Motor neuron (in vitro differentiated cells): ENCODE measurements around the gene E2F1. TPM values are rescaled to one million over a fixed set of nuclear protein-coding genes. Genes with fewer than 3 reads are reported as not detected.
A peak's percentile ranks its signal among the peaks of the same experiment; 100 is the strongest.

ENCODE experiments used
- ATAC-seq, 8 experiments: fragments of 200-7000 bp; cut with Tn5 transposase; replicated peaks in 6 of 8; 2 replicates each; pipeline ENCODE4 v1.8.0; 2021; ENCODE audit warnings: mild to moderate bottlenecking in 8 of 8, moderate library complexity in 8 of 8
- H3K27ac ChIP-seq, 2 donors: fragments of 250-450 bp; sonication (Bioruptor Pico); 2 replicates each; pipeline ENCODE4 v1.9.0; 2021; ENCODE audit warnings: antibody characterized with exemption in 2 of 2, mild to moderate bottlenecking in 2 of 2, moderate library complexity in 1 of 2
- H3K4me1 ChIP-seq, 2 donors: fragments of 250-450 bp; sonication (Bioruptor Pico); replicated peaks in 1 of 2; 2 replicates each; pipeline ENCODE4 v1.6.1; 2021; ENCODE audit warnings: antibody characterized with exemption in 2 of 2, mild to moderate bottlenecking in 2 of 2, moderate library complexity in 1 of 2
- H3K4me3 ChIP-seq, 5 donors: fragments of 250-450 bp; sonication (Bioruptor Pico); 2 replicates each; pipeline ENCODE4 v1.9.0; 2021; ENCODE audit warnings: antibody characterized with exemption in 5 of 5, mild to moderate bottlenecking in 5 of 5, moderate library complexity in 4 of 5
- WGBS, 10 experiments: fragments of 450-650 bp; shearing (Covaris generic); methylation state at CpG; one replicate each; pipeline ENCODE4 v1.0.0; 2022; 5-methylcytosine and 5-hydroxymethylcytosine counted together
- in situ Hi-C, 9 experiments: fragments of 400-800 bp; cut with MboI; loops; one replicate each; pipeline ENCODE4 v1.15.0; 2021; ENCODE audit warnings: low sequenced_read_pairs in 9 of 9, low pct_unique_long_range_greater_than_20kb in 2 of 9; ENCODE audit not compliant: unreplicated experiment in 9 of 9
- total RNA-seq, 8 experiments: library from RNA; unstranded; fragments of 300-600 nt; gene quantifications; 2 replicates each; pipeline versions ENCODE4 v1.2.3 to v1.2.4, GENCODE V29; 2022

The E2F1 gene
- 10 to 100 TPM in 3 of 8 experiments, 1 to 10 TPM in 4, under 1 TPM in 1; 0.86 to 31.2 (median 2.2) TPM for total RNA-seq

- Histone ChIP-seq H3K27ac (peak within 1 kb of the TSS; percentile 9 to 53), H3K4me1 (peaks cover 8 to 11% of the 10 kb centered on the region in 2 donors), H3K4me3 (peak within 1 kb of the TSS; percentile 41 to 65 (median 55))
- 0 to 80% (median 25%) methylated on average over 1 to 16 of the region's 101 CpGs; no CpG with 5 or more reads in 6 of the 10 experiments for WGBS, 10 experiments
- in situ Hi-C loops: no loop called here
- peak; percentile 87 to 95 (median 92) for ATAC-seq
These were observed at the start of gene E2F1 for GRCh38 chr20:33686100-33686983. Gene E2F1, minus strand, starts transcription at chr20:33686385. Its CDS starts 121 bp downstream, at chr20:33686264.

GRCh38 chr20:33733654-33734576, 47.7 kb upstream of the E2F1 start:
- Histone ChIP-seq H3K27ac (peak overlapping the region in 1 of 2 donors; percentile 30), H3K4me3 (no peak overlapping the region), H3K4me1 (peaks cover 0 to 20% of the 10 kb centered on the region in 2 donors)
- ATAC-seq: peak in 3 of 8 experiments; percentile 43 to 61 (median 57)
- 9 to 100% (median 81%) methylated on average over 1 to 5 of the region's 6 CpGs; no CpG with 5 or more reads in 2 of the 10 experiments for WGBS, 10 experiments
- in situ Hi-C loops: no loop called here

GRCh38 chr20:33732166-33732970, 46.2 kb upstream of the E2F1 start:
- ATAC-seq: peak in 7 of 8 experiments; percentile 64 to 91 (median 84)
- H3K27ac ChIP-seq: peak overlapping the region; percentile 44 to 74
- H3K4me1 ChIP-seq: peaks cover 0 to 20% of the 10 kb centered on the region in 2 donors
- WGBS, 10 experiments: 0 to 25% (median 1%) methylated on average over 4 to 12 of the region's 68 CpGs; no CpG with 5 or more reads in 4 of the 10 experiments
- in situ Hi-C loops: no loop called here
- peak overlapping the region; percentile 25 to 46 (median 33) for H3K4me3 ChIP-seq

- peak; percentile 67 to 88 (median 86) for ATAC-seq
- H3K4me3 ChIP-seq: peak within 1 kb of the TSS; percentile 25 to 46 (median 33)
- in situ Hi-C loops: no loop called here
- peaks cover 0 to 20% of the 10 kb centered on the region in 2 donors for H3K4me1 ChIP-seq
- H3K27ac ChIP-seq: peak within 1 kb of the TSS; percentile 44 to 74
- WGBS, 10 experiments: 50% methylated on average over 2 of the region's 57 CpGs; no CpG with 5 or more reads in 9 of the 10 experiments
These were observed 45.5 kb upstream of the E2F1 start, which contains the start of gene ZNF341 for GRCh38 chr20:33731693-33732165. Gene ZNF341, plus strand, starts transcription at chr20:33731996. Its CDS starts 26 bp downstream, at chr20:33732022.

GRCh38 chr20:33730946-33731692, 44.9 kb upstream of the E2F1 start:
- Histone ChIP-seq H3K27ac (peak overlapping the region; percentile 40 to 74), H3K4me3 (peak overlapping the region; percentile 25 to 46 (median 33)), H3K4me1 (peaks cover 0 to 20% of the 10 kb centered on the region in 2 donors)
- 37 to 100% (median 80%) methylated on average over 1 to 12 of the region's 18 CpGs; no CpG with 5 or more reads in 3 of the 10 experiments for WGBS, 10 experiments
- in situ Hi-C loops: no loop called here
- ATAC-seq: no peak

- Histone ChIP-seq H3K27ac (no peak overlapping the region), H3K4me1 (peaks cover 0 to 16% of the 10 kb centered on the region in 2 donors), H3K4me3 (no peak overlapping the region)
- in situ Hi-C loops: no loop called here
- WGBS, 10 experiments: 0 to 93% (median 85%) methylated on average over 1 to 4 of the region's 4 CpGs; no CpG with 5 or more reads in 1 of the 10 experiments
- no peak for ATAC-seq
These were observed 42.9 kb upstream of the E2F1 start for GRCh38 chr20:33729101-33729500.

GRCh38 chr20:33728463-33728862, 42.3 kb upstream of the E2F1 start:
- 50 to 90% (median 67%) methylated on average over 1 to 2 of the region's 2 CpGs; no CpG with 5 or more reads in 3 of the 10 experiments for WGBS, 10 experiments

GRCh38 chr20:33727806-33728205, 41.6 kb upstream of the E2F1 start:
- no peak overlapping the region for H3K4me3 ChIP-seq
- in situ Hi-C loops: no loop called here
- no peak for ATAC-seq
- H3K4me1 ChIP-seq: peaks cover 0 to 9% of the 10 kb centered on the region in 2 donors
- WGBS, 10 experiments: 74 to 100% (median 95%) methylated on average over 1 to 3 of the region's 3 CpGs; no CpG with 5 or more reads in 5 of the 10 experiments
- H3K27ac ChIP-seq: no peak overlapping the region

More at GRCh38 chr20:33728463-33728862, 42.3 kb upstream of the E2F1 start:
- in situ Hi-C loops: no loop called here
- no peak for ATAC-seq
- Histone ChIP-seq H3K4me3 (no peak overlapping the region), H3K4me1 (peaks cover 0 to 10% of the 10 kb centered on the region in 2 donors), H3K27ac (no peak overlapping the region)

GRCh38 chr20:33727115-33727479, 40.9 kb upstream of the E2F1 start:
- Histone ChIP-seq H3K27ac (no peak overlapping the region), H3K4me3 (no peak overlapping the region), H3K4me1 (peaks cover 0 to 5% of the 10 kb centered on the region in 2 donors)
- 60 to 100% (median 94%) methylated on average over 1 to 5 of the region's 5 CpGs; no CpG with 5 or more reads in 3 of the 10 experiments for WGBS, 10 experiments
- no peak for ATAC-seq
- in situ Hi-C loops: no loop called here

- in situ Hi-C loops: no loop called here
- no peak overlapping the region for H3K27ac ChIP-seq
- no peak overlapping the region for H3K4me3 ChIP-seq
- no peaks in the 10 kb centered on the region for H3K4me1 ChIP-seq
- ATAC-seq: no peak
- 50 to 100% (median 80%) methylated on average over 1 to 3 of the region's 7 CpGs; no CpG with 5 or more reads in 4 of the 10 experiments for WGBS, 10 experiments
These were observed 39.6 kb upstream of the E2F1 start for GRCh38 chr20:33725607-33726264.
